GM23248 (cell line): ENCODE measurements around the gene PIGT.

ENCODE experiments used
- EZH2 ChIP-seq: fragments of 200-600 bp; sonication (generic); IDR thresholded peaks from 2 replicates; pipeline ENCODE4 v1.6.1; 2018; ENCODE audit warnings: antibody characterized with exemption, mild to moderate bottlenecking; ENCODE audit not compliant: insufficient read depth, poor library complexity, severe bottlenecking
- EZH2phosphoT487 ChIP-seq: fragments of 200-600 bp; sonication (generic); IDR thresholded peaks from 2 replicates; pipeline ENCODE4 v1.6.1; 2018; ENCODE audit warnings: antibody characterized with exemption, moderate library complexity, mild to moderate bottlenecking, low read depth; ENCODE audit not compliant: insufficient read depth

GRCh38 chr20:45461225-45461624 is 45.3 kb downstream of the PIGT start:
- TF ChIP-seq EZH2 (no peak), EZH2phosphoT487 (no peak)
